Activated CD8-positive, alpha-beta memory T cell treated with anti-CD3 and anti-CD28 coated beads, Interleukin-2, amount 50 U/mL, for 4 hours (primary cell): Measurements from ENCODE around the gene ELK3.
A peak's percentile ranks its signal among the peaks of the same experiment; 100 is the strongest.
"Not testable (repeated sequence)": the region's sequence is repeated elsewhere in the genome, so short reads cannot be mapped to it uniquely, and the experiment has no call there.

Experiments used
- DNase-seq: peaks from one replicate; pipeline ENCODE4 v3.0.0-alpha.2; 2020

ELK3 gene

GRCh38 chr12:96315741-96316481 lies 121.7 kb downstream of the ELK3 start:
- DNase-seq: peak; percentile 21

GRCh38 chr12:96317801-96318200 lies 123.6 kb downstream of the ELK3 start:
- not testable (repeated sequence) for DNase-seq
